Body of pancreas (tissue), 4 donors: ENCODE results near the gene TSPAN15. TPM values are rescaled to one million over a fixed set of nuclear protein-coding genes. Genes with fewer than 3 reads are reported as not detected.

Experiments
- ATAC-seq: fragments of 150-250 bp; one replicate; pipeline ENCODE4 v1.9.1; 2016
- DNase-seq, 4 donors: peaks; one replicate each; pipeline ENCODE4 v3.0.0-alpha.2; 2019
- H3K27ac ChIP-seq, 4 donors: fragments of 200-600 bp; sonication (generic); 1 replicate in 3 of 4; 2 replicates in 1 of 4; pipeline versions ENCODE4 v1.5.1 to v1.6.1; 2016 to 2019; ENCODE audit warnings: mild to moderate bottlenecking in 1 of 4, mixed read lengths in 1 of 4, moderate library complexity in 1 of 4
- H3K27me3 ChIP-seq, 2 donors: fragments of 200-600 bp; sonication (generic); one replicate each; pipeline ENCODE4 v1.6.0; 2016; ENCODE audit warnings: mild to moderate bottlenecking in 1 of 2
- H3K36me3 ChIP-seq, 2 donors: fragments of 200-600 bp; sonication (generic); replicated peaks in 1 of 2; 2 replicates each; pipeline ENCODE4 v1.5.1; 2016; ENCODE audit warnings: low read depth in 2 of 2; ENCODE audit not compliant: insufficient read depth in 1 of 2
- H3K4me1 ChIP-seq: fragments of 200-600 bp; sonication (generic); one replicate; pipeline ENCODE4 v1.6.0; 2016
- H3K4me3 ChIP-seq, 2 donors: fragments of 200-600 bp; sonication (generic); 1 replicate in 1 of 2; 2 replicates in 1 of 2; pipeline ENCODE4 v1.5.1; 2016 to 2019
- H3K9me3 ChIP-seq, 3 donors: fragments of 200-600 bp; sonication (generic); 1 replicate in 2 of 3; 2 replicates in 1 of 3; pipeline ENCODE4 v1.5.1; 2016
- CTCF ChIP-seq, 7 experiments: fragments of 450-650 bp in 4 of 7; fragments of 200-600 bp in 3 of 7; sonication (generic) in 3 of 7; IDR thresholded peaks; one replicate each; pipeline ENCODE4 v1.5.1; 2016 to 2019; ENCODE audit warnings: antibody characterized with exemption in 7 of 7
- POLR2A ChIP-seq, 3 donors: fragments of 450-650 bp; IDR thresholded peaks; one replicate each; pipeline ENCODE4 v1.6.1; 2016; ENCODE audit warnings: antibody characterized with exemption in 3 of 3, mild to moderate bottlenecking in 2 of 3
- WGBS, 2 donors: methylation state at CpG; one replicate each; pipeline ENCODE4 v1.1.5; 2017; 5-methylcytosine and 5-hydroxymethylcytosine counted together
- intact Hi-C: fragments of 100-400 bp; cut with DNase I; formaldehyde crosslinking; loops from one replicate; pipeline ENCODE4 v1.15.1; 2023
- total RNA-seq, 2 donors: library from RNA; depleted of rRNA; stranded (reverse); fragments of >200 nt; gene quantifications; one replicate each; pipeline ENCODE4 v1.1.0, GENCODE V29; 2016

Gene TSPAN15
- total RNA-seq, 2 donors from 2014 or later = 20.0 to 32.0 TPM

- no peak overlapping the region for H3K4me3 ChIP-seq
- no peaks in the 10 kb centered on the region for H3K9me3 ChIP-seq
- TF ChIP-seq CTCF (IDR thresholded peaks at IDR 0.05) (no peak), POLR2A (IDR thresholded peaks at IDR 0.05) (no peak)
- H3K4me1 ChIP-seq = peaks cover 36% of the 10 kb centered on the region
- 83 to 88% methylated on average over 8 of the region's 8 CpGs for WGBS, 2 donors
- no peak overlapping the region for H3K27ac ChIP-seq
- H3K27me3 ChIP-seq = no peaks in the 10 kb centered on the region
- H3K36me3 ChIP-seq = no peaks in the 10 kb centered on the region
- DNase-seq = no peak
- ATAC-seq = no peak
- intact Hi-C loops = no loop called here
Measured at GRCh38 chr10:69470463-69471384, 19.5 kb downstream of the TSPAN15 start.

- Histone ChIP-seq H3K36me3 (no peaks in the 10 kb centered on the region), H3K27me3 (no peaks in the 10 kb centered on the region), H3K27ac (no peak overlapping the region), H3K4me1 (peaks cover 27% of the 10 kb centered on the region), H3K4me3 (no peak overlapping the region), H3K9me3 (no peaks in the 10 kb centered on the region)
- intact Hi-C loops = no loop called here
- no peak for TF ChIP-seq POLR2A (IDR thresholded peaks at IDR 0.05)
- TF ChIP-seq CTCF (IDR thresholded peaks at IDR 0.05) = no peak
- WGBS, 2 donors = 89 to 92% methylated on average over 4 of the region's 4 CpGs
- ATAC-seq = no peak
- DNase-seq = no peak
Measured at GRCh38 chr10:69472142-69472541, 20.9 kb downstream of the TSPAN15 start.

GRCh38 chr10:69472544-69472943 lies 21.3 kb downstream of the TSPAN15 start:
- DNase-seq = no peak
- peaks cover 27% of the 10 kb centered on the region for H3K4me1 ChIP-seq
- H3K9me3 ChIP-seq = no peaks in the 10 kb centered on the region
- no peaks in the 10 kb centered on the region for H3K27me3 ChIP-seq
- no peak for TF ChIP-seq CTCF (IDR thresholded peaks at IDR 0.05)
- no peaks in the 10 kb centered on the region for H3K36me3 ChIP-seq
- no peak overlapping the region for H3K4me3 ChIP-seq
- ATAC-seq = no peak
- H3K27ac ChIP-seq = no peak overlapping the region
- 65 to 79% methylated on average over 4 of the region's 4 CpGs for whole genome bisulfite sequencing, 2 donors
- intact Hi-C loops = no loop called here

GRCh38 chr10:69473304-69473990 lies 22.2 kb downstream of the TSPAN15 start:
- Histone ChIP-seq H3K9me3 (no peaks in the 10 kb centered on the region), H3K4me3 (no peak overlapping the region), H3K27me3 (no peaks in the 10 kb centered on the region), H3K4me1 (peaks cover 21% of the 10 kb centered on the region), H3K36me3 (no peaks in the 10 kb centered on the region), H3K27ac (no peak overlapping the region)
- ATAC-seq = no peak
- TF ChIP-seq CTCF (IDR thresholded peaks at IDR 0.05) (no peak), POLR2A (IDR thresholded peaks at IDR 0.05) (no peak)
- no peak for DNase-seq
- 73 to 76% methylated on average over 9 to 10 of the region's 10 CpGs for WGBS, 2 donors
- intact Hi-C loops = no loop called here
